ENCODE measurements around the gene SRRM2.

SRRM2 gene

GRCh38 chr16:2752035-2752849, at the start of gene SRRM2:
Gene SRRM2 (plus strand): TSS chr16:2752638. CDS start chr16:2756365, 3,727 bp downstream.
- DNase-seq = peak; percentile 96

- DNase-seq = no peak
Observed at GRCh38 chr16:2702871-2703745, 49.3 kb upstream of the SRRM2 start.

GRCh38 chr16:2704166-2704982, 48.1 kb upstream of the SRRM2 start:
- DNase-seq = no peak

- no peak for DNase-seq
Observed at GRCh38 chr16:2704983-2705275, 47.5 kb upstream of the SRRM2 start.

- no peak for DNase-seq
Observed at GRCh38 chr16:2705351-2705750, 47.1 kb upstream of the SRRM2 start.

GRCh38 chr16:2706085-2706484, 46.4 kb upstream of the SRRM2 start:
- no peak for DNase-seq

- DNase-seq = no peak
Observed at GRCh38 chr16:2706611-2707311, 45.7 kb upstream of the SRRM2 start.

GRCh38 chr16:2707368-2708289, 44.8 kb upstream of the SRRM2 start:
- no peak for DNase-seq

- DNase-seq = no peak
Observed at GRCh38 chr16:2708290-2708639, 44.2 kb upstream of the SRRM2 start.

- no peak for DNase-seq
Observed at GRCh38 chr16:2708955-2709587, 43.4 kb upstream of the SRRM2 start.

GRCh38 chr16:2709588-2709984, 42.9 kb upstream of the SRRM2 start:
- DNase-seq = no peak

- no peak for DNase-seq
Observed at GRCh38 chr16:2710021-2710710, 42.3 kb upstream of the SRRM2 start.

GRCh38 chr16:2710711-2711231, 41.7 kb upstream of the SRRM2 start:
- DNase-seq = no peak

GRCh38 chr16:2711370-2712062, 40.9 kb upstream of the SRRM2 start:
- DNase-seq = no peak

GRCh38 chr16:2712063-2712441, 40.4 kb upstream of the SRRM2 start:
- no peak for DNase-seq

- DNase-seq = no peak
Observed at GRCh38 chr16:2712546-2712945, 39.9 kb upstream of the SRRM2 start.

- DNase-seq = no peak
Observed at GRCh38 chr16:2713523-2713922, 38.9 kb upstream of the SRRM2 start.

GRCh38 chr16:2713985-2714774, 38.3 kb upstream of the SRRM2 start:
- no peak for DNase-seq

- DNase-seq = no peak
Observed at GRCh38 chr16:2715064-2715463, 37.4 kb upstream of the SRRM2 start.

Data from KG1 (cell line).